HG02642 (cell line): ENCODE measurements around the gene RAB30.
A peak's percentile ranks its signal among the peaks of the same experiment; 100 is the strongest.
"Not testable (repeated sequence)": the region's sequence is repeated elsewhere in the genome, so short reads cannot be mapped to it uniquely, and the experiment has no call there.

ENCODE experiments used
- ATAC-seq: cut with Tn5 transposase; IDR thresholded peaks from one replicate; pipeline ENCODE4 v1.9.1; 2021; ENCODE audit warnings: mild to moderate bottlenecking; ENCODE audit not compliant: unreplicated experiment, poor library complexity

Gene RAB30

GRCh38 chr11:82995235-82995634, 76.5 kb downstream of the RAB30 start:
- ATAC-seq: no peak

GRCh38 chr11:82994604-82995230, 77.0 kb downstream of the RAB30 start:
- ATAC-seq: no peak

- no peak for ATAC-seq
Measured at GRCh38 chr11:82992223-82992622, 79.5 kb downstream of the RAB30 start.

DNA sequence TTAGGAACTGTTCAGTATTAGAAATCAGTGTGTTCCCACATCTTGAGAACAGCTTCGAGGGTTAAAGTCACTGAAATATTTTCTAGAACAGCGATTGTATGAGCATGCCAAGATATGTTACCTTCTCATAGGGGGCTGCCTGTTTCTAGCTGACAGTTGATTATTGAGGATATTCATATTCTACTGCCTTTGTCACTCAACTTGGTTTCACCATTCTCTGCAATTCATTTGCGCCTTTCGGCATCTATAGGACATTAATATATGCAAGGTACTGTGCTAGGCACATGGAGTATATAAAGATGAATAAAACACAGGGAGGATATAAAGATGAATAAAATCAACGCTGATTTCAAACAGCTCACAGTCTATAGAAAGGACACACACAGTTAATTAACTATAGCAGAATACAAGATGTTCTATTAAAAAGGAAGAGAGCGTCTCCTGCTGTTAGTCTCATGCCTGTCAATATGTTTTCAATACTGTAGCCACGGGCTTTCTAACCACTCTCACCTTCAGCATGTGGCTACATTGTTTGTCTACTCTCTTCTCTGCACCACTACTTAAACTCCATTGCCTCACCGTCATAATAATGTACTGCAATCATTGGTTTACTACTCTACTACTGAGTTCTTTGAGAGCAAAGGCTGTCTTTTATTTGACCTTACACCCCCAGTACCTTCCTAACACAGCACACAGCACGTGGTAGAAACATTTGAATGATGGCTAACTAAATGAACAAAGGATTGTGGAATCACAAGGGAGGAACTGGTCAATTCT, 81.9 kb downstream of the RAB30 start:
- no peak for ATAC-seq

- ATAC-seq: no peak
Measured at GRCh38 chr11:82988936-82989627, 82.6 kb downstream of the RAB30 start.

- ATAC-seq: no peak
Measured at GRCh38 chr11:82987997-82988396, 83.7 kb downstream of the RAB30 start.

- ATAC-seq: no peak
Measured at GRCh38 chr11:82986446-82986845, 85.3 kb downstream of the RAB30 start.

GRCh38 chr11:82981852-82982251, 89.8 kb downstream of the RAB30 start:
- ATAC-seq: no peak

DNA sequence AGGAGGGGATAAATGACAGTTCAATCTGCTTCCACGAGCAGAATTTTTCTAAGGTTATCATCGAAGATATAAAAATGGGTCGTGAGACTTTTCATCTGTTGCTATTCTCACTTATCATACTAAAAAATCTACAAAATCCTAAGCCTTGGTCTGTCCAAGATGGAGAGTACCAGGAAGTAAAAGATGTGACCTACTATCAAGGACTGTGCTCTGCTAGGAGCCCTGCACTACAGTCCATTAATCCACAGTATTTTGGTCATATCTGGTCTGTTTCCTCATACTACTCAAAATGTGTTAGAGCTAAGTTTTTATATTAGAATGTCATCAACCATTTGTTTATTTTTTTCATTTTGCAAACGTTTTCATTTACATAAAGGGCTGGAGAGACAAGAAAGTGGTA, 90.8 kb downstream of the RAB30 start:
- no peak for ATAC-seq

DNA sequence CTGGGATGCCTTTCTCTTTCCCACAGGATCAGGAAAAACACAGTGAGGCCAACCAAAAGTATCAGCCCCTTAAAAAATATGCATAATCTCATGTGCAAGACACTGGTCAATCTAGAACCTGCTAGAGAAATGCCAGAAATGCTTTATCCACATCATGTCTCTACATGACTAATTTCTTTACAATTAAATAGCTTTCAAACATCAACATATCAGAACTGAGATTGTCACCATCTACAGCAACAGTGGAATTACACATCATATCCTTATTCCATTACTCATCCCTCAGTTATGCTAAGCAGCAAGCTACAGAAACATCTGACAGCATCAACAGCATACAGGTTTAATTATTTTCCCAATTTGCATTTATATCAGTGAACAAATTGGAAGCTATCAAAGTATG, 91.4 kb downstream of the RAB30 start:
- ATAC-seq: no peak

DNA sequence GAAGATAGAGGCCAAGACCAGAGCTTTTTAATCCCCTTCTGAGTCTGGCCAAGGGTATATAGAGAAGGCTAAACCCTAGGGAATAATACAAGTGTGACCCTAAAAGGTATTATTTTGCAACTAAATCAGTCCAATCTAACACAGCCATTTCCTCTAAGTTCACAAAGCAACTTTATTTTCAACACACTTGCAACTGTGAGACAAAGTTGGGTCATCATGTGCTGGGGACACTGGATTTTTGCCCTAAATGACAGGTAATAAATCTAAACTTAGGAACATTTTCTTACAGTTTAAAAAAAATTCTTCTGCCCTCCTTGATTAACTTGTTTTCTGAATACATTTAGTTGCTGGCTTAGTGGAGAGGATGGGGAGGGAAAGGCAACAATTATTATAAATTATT, 91.9 kb downstream of the RAB30 start:
- ATAC-seq: no peak

- no peak for ATAC-seq
Measured at GRCh38 chr11:82978422-82979099, 93.1 kb downstream of the RAB30 start.

- no peak for ATAC-seq
Measured at GRCh38 chr11:82976786-82977185, 94.9 kb downstream of the RAB30 start.

DNA sequence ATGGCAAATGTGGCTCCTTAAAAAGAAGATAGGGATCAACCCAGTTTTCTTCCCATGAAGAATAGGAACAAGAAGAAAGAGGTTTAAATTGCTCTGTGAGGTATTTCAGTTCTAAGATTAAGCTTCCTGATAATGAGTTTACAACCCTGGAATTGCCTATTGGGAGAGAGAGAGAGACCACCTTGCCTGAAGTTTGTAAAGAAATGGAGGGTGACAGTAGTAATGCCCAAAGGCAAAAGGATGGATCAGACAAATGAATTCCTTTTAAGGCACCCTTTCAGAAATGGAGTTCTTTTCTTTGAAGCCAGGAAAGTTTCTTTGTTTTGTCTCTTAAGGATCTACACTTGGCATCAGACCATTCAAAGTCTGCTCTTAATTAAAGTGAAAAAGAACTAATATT, 95.8 kb downstream of the RAB30 start:
- no peak for ATAC-seq

- no peak for ATAC-seq
Measured at GRCh38 chr11:82974851-82975250, 96.8 kb downstream of the RAB30 start.

- ATAC-seq: no peak
Measured at GRCh38 chr11:82974135-82974534, 97.6 kb downstream of the RAB30 start.

DNA sequence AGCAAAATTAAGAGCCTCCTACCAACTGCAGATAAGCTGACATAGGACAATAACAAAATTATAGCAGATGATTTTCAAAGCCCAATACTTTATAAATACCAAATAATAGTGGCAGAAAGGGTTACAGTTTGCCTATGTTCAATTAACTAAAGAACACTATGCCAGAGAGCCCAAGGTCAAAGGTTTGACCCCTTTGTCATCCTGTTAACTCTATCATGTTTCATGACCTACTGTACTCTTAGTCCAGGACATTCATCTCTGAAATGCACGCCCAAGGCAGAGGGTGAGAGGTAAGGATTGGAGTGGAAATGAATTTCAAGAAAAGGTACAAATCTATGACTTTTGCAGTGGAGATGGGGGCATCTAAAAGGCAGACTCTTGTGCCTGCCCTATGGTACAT, 99.6 kb downstream of the RAB30 start:
- ATAC-seq: no peak

GRCh38 chr11:82971519-82971946, 100.2 kb downstream of the RAB30 start:
- not testable (repeated sequence) for ATAC-seq

- not testable (repeated sequence) for ATAC-seq
Measured at GRCh38 chr11:82970507-82971083, 101.1 kb downstream of the RAB30 start.

GRCh38 chr11:82969811-82970210, 101.9 kb downstream of the RAB30 start:
- peak; percentile 96 for ATAC-seq
